Stimulated activated CD8-positive, alpha-beta memory T cell treated with anti-CD3 and anti-CD28 coated beads, Interleukin-2, amount 100 ng/mL, for 48 hours (primary cell): ENCODE measurements around the gene NUP155.
"Not testable (repeated sequence)": the region's sequence is repeated elsewhere in the genome, so short reads cannot be mapped to it uniquely, and the experiment has no call there.

Experiments used
- DNase-seq, 2 donors: peaks; one replicate each; pipeline ENCODE4 v3.0.0-alpha.2; 2020; ENCODE audit warnings: low read depth in 2 of 2

The NUP155 gene

DNA sequence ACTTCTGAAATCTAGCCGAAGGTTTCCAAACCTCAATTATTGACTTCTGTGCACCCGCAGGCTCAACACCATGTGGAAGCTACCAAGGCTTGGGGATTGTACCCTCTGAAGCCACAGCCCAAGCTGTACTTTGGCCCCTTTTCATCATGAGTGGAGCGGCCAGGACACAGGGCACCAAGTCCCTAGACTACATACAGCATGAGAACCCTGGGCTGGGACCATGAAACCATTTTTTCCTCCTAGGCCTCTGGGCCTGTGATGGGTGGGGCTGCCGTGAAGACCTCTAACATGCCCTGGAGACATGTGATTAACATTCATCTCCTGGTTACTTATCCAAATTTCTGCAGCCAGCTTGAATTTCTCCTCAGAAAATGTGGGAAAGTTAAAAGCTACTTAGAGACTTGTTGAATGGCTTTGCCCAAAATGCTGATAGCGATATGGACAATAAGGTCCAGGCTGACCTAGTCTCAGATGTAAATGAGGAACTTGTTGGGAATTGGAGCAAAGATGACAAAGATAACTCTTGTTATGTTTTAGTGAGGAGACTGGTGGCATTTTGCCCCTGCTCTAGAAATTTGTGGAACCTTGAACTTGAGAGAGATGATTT lies 87.6 kb downstream of the NUP155 start:
- no peak for DNase-seq

DNA sequence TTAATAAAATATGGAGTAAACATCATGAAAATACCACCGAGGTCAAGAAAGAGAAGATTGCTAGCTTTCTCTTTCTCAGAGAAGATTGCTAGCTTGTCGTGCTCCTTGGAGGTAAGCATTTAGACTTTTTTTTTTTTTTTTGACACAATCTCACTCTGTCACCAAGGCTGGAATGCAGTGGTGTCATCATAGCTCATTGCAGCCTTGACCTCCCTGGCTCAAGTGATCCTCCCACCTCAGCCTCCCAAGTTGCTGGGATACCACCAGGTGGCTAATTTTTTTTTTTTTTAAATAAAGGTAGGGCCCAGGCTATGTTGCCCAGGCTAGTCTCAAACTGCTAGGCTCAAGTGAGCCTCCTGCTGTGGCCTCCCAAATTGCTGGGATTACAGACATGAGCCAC lies 95.4 kb downstream of the NUP155 start:
- no peak for DNase-seq

DNA sequence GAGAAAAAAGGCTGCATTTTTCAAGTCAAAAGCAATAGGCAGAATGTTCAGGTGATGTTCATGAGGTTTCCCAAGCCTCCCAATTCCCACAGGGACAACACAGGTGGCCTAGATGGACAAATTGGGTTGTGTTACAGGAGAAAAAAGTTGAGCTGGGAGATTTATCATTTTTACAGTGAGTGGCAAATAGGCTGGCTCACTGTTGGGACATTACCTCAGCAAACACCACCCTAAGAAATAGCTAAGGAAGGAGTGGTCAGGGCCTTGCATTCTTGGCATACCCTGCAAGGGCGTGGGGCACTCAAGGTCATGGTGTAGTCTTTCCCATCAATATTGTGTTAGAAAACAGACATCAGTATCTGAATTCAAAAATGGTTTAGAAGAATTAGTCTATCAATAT lies 98.4 kb downstream of the NUP155 start:
- no peak for DNase-seq

DNA sequence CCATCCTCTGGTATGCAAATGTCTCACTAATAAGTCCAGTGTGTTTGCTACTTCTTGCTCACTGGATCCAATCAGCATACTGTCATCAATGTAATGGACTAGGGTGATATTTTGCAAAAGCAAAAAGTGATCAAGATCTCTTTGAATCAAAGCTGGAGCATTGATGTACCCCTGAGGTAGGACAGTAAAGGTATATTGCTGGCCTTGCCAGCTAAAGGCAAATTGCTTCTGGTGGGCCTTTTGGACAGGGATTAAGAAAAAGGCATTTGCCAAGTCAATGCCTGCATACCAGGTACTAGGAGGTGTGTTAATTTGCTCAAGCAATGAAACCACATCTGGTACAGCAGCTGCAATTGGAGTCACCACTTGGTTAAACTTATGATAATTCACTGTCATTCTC lies 102.8 kb downstream of the NUP155 start:
- DNase-seq, result not testable (repeated sequence)

DNA sequence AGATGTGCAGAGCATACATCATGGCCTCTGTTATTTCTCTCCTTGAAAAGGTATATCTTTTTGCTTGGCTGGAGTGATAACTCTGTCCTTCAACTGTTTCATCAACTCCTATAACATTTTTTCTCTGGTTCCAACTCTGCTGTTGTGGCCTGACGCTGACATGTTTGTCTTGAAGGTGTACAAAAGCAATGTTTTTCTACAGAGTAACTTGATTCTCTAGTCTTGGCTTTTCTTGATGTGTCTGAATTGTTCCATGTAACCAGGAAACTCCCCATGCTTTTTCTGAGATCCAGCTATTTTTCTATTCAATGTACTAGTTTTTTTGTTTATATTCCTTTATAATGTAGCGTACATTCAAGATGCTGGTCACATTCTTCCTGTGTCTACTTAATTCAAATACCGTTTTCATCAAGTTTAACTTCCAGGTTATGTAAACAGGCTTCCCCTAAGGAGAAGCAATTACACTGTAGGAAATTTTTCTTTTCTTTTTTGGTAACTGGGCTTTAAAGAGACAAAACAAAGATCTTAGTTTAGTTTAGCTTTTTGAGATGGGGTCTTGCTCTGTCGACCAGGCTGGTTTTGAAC lies 115.0 kb downstream of the NUP155 start:
- DNase-seq, result no peak

DNA sequence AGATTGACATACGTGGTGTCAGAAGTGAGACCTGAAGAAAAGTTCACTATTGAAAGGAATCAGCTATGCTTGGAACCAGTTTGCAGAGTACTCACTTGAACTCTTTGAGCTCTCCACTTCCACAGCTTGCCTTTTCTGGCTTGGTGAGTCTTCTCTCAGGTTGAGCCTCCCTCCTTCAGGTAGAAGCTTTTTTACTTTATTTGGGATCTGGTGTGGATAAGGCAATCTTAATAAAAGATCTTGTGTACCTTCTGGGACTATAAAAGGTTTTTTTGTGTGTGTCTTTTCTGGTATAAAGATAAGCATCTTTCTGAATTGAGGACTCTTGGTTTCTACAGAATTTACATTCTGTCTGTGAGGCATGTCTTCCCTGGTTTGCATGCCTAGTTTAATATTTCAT lies 116.3 kb downstream of the NUP155 start:
- DNase-seq, result no peak

DNA sequence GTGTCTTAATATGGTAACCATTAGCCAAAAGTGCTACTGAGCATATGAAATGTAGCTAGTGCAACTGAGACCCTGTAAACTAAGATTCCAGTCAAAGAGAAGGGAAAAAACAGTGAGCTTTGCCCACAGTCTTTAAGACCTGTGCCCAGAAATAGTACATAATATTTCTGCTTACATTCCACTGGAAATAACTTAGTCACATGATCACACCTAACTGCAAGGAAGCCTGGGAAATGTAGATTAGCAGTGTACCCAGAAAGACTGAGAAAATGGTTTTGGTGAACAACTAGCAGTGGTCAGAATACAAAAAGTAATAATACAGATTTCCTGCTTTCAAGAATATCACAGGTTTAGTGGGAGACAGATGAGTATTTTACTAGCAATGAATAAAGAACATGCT lies 119.2 kb downstream of the NUP155 start:
- no peak for DNase-seq

DNA sequence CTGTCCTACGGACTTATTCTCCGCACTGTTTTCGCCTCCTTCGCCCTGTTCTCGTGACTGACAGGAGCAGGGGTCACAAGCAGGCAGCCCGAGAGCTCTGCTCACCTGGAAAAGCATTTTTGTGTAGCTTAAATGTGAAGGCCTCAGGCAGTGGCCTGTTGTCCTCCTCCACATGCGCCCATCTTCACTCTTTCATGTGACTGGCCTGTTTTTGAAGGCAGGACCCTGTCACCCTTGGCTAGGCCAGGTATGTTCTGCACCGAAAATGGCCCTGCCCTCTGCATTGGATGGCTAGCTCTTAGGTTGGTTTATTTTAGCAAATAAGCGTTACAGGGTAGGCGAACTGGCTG lies 121.1 kb downstream of the NUP155 start:
- DNase-seq, result no peak

DNA sequence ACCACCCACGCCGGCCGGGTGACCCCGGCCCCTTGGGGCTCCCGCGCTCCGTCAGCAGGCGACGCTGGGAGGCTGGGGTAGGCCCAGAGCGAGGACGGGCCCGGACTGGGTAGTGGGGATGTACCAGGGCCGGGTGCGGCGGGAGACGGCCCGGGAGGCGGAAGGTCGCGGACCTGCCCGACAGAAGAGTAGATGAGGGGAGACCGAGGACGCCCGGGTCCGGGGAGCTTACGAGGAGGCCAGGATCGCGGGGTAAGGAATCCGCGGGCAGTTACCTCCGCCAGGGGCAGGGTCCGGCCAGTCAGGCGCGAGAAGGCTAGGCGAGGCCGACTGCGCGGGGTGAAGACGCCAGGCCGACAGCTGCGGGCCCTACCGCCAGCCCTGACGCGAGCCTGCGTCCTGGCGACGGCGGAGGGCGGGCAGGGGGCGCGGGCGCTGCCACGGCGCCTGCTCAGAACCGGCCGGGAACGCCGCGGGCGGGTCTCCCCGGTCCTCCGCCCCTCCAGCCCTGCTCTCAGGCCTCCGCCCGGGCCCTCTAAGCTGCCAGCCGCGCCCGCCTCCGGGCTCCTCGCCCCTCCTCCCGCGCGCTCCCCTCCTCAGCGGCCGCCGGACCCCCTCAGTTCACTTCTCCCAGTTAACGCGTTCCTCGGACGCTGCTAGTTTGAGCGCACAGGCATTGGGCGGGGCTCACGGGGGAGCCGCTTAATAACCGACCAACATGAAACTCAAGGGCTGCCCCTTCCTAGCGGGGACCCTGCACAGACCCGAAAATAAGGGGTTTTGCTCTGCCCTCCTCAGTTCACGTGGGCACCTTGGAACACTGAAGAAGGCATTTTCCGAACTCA lies 121.7 kb downstream of the NUP155 start, which contains the start of gene CPLANE1:
Gene CPLANE1 (minus strand): TSS at position 407 of the 845 bp plus-strand sequence. CDS start 1,678 bp downstream, outside the sequence.
- peak; percentile 42 for DNase-seq

DNA sequence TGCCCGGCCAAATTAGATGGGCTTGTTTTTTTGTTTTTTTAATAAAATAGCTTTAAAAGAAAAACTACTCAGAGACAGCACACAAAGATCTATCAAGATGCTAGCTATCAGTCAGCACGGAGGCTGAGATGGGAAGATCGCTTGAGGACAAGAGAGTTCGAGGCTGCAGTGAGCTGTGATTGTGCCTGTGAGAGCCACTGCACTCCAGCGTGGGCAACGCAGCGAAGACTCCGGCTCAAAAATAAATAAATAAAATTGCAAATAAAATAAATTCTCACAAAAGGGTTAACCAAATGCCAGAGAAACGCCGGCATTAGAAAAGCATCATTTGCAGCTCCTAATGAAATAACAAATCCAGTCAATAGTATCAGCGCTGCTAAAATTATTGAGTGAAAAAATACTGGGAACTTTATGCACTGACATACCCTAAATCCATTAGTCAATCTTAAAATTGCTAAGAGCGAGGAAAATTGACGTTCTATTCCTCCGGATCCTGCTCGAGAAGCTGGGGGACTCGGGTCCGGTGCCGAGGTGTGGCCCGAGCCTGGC lies 122.4 kb downstream of the NUP155 start:
- no peak for DNase-seq

DNA sequence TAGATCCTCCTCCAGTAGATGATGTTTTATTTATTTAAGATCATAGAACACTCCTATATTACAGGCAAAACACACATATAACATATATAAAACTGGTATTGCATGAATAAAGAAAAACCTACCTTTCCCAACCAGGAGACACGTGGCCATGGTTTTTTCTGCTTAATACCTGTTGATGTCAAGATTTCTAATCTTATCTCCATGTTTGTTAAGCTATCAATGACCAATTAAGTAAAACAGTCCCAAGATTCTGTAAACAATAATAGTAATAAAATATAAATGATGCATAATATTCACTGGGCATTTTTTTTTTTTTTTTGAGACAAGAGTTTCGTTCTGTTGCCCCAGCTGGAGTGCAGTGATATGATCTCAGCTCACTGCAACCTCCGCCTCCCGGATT lies 123.4 kb downstream of the NUP155 start:
- no peak for DNase-seq

DNA sequence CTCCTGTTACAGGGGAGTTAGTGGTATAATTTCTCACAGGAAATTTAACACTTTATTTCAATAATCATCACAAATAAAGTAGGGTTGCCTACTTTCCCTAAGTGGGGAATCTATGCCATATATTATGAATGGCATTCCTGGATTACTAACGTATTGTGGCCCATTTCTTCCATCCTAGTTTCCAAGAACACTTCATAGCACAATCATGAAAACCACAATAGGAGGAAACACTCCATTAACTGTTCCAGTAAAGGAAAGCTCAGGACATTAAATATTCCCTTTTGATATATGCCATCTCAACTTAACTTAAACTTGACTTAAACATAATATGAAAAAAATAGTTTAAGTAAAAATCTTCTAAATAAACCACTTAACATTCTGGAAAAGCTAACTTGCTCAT lies 123.9 kb downstream of the NUP155 start:
- DNase-seq, result no peak
